ENCODE measurements around the gene PPP2R1B. TPM values are rescaled to one million over a fixed set of nuclear protein-coding genes. Genes with fewer than 3 reads are reported as not detected.

The PPP2R1B gene
- total RNA-seq, result 10 to 100 TPM; 11.8 to 43.7 (median 19.4) TPM

DNA sequence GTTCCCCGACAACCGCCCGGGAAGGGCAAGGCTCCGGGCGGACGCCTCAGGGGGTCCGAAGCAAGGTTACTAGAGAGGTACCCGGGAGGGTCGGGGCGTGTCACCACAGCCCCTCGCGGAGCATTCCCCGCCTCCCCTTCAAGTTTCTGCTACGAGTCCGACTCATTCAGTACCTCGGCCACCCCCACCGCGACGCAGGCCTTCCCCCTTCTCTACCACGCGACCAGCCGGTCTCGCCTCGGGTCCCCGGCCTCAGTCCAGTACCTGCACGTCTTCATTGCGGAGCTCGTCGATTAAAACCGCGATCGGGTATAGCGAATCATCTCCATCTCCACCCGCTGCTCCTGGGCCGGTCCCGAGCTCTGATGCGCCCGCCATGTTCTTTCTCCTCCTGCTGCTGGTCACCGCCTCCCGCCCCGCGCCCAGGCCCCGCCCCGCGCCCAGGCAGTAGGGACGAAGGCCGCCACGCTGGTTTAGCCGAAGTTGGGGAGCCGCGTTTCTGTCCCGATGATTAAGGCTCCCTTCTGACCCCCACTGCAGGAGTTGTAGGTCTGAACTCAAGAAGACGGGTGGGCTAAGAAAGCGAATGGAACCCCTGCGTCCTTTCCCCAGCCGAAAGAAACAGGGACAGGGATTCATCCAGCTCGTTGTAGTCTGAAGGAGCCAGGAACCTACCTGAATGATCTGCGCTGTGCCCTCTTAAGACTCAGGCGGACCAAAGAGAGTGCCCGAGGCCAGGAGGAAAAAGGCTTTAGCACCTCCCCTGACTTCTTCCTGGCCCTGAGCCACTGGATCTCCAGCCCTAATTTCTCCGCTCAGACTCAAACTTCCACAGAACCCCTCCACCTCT lies at the start of gene PPP2R1B:
PPP2R1B (minus strand) TSS at position 406 of the 850 bp plus-strand sequence; CDS start at position 378, 28 bp downstream.
- 0 to 60% (median 5%) methylated on average over 1 to 14 of the region's 61 CpGs; no CpG with 5 or more reads in 2 of the 10 experiments for WGBS, 10 experiments
- Histone ChIP-seq H3K27ac (peak within 1 kb of the TSS; percentile 51 to 74), H3K4me3 (peak within 1 kb of the TSS; percentile 65 to 100 (median 98)), H3K4me1 (replicated peaks in 1 of 2) (peaks cover 23% of the 10 kb centered on the region in 2 donors)
- in situ Hi-C loops (cut with MboI; ENCODE audit: low pct_unique_long_range_greater_than_20kb in 2 of 9, low sequenced_read_pairs in 9 of 9, unreplicated experiment in 9 of 9), result loop anchor here in 3 of 9 experiments (10.0 to 25.0 kb wide), 5 partner anchors 79 to 304 kb away; partner anchors contain the start of gene SIK2 (in 1 of the 3)
- ATAC-seq (replicated peaks in 6 of 8), result peak; percentile 87 to 96 (median 94)

DNA sequence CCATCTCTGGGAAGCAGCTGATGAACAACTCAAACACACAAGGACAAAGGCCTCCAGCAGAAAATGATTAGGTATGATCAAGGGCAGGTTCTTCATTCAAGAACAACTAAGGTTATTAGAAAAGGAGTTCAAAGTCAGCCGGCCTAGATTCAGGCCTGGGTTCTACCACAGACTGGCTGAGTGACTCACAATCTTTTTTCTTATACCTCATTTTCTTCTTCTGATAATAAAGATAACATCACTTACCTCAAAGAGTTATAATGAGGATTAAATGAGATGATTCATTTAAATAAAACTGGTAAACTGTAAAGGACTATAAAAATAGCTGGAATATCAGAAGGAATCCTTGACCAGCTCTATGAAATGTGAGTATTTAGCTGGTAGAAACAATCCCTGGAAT lies 49.3 kb upstream of the PPP2R1B start:
- WGBS, 10 experiments, result 50 to 100% (median 91%) methylated on average over 1 of the region's 1 CpG; no CpG with 5 or more reads in 4 of the 10 experiments
- ATAC-seq (replicated peaks in 6 of 8), result no peak
- H3K4me3 ChIP-seq, result no peak overlapping the region
- H3K4me1 ChIP-seq (replicated peaks in 1 of 2), result no peaks in the 10 kb centered on the region
- no peak overlapping the region for H3K27ac ChIP-seq
- in situ Hi-C loops (cut with MboI; ENCODE audit: low pct_unique_long_range_greater_than_20kb in 2 of 9, low sequenced_read_pairs in 9 of 9, unreplicated experiment in 9 of 9), result no loop called here

DNA sequence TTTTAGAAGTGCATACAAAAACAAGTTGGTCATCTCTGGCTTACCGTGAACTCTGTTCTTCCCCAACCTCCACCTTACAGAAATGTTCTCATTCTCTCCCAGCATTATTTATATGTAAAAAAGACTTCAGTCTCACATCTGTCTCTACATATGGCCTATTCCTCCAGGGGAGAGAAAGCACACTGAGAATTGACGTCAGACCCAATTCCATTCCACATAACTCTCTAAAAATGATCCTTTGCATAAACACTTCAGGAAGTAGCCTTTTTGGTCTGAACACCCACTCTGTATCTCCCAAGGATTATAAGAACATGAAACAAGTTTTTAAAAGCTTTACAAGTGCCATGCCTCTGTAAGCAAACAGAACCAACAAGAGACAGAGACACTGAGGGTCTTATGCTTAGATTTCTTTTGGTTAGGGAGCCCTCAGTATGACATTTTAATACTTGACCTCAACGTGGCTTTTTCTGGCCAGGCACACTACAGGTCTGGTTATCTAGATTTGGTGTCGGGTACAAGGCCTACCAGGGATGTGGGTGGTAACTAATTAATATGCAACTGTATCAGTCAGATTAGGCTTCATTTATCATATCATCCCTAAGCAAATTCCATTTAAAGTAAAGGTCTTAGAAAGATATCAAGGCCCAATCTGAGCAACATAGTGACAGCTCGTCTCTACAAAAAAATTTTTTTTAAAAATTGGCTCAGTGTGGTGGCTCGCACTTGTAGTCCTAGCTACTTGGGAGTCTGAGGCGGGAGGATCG lies 48.5 kb upstream of the PPP2R1B start:
- no peak overlapping the region for H3K27ac ChIP-seq
- in situ Hi-C loops (cut with MboI; ENCODE audit: low pct_unique_long_range_greater_than_20kb in 2 of 9, low sequenced_read_pairs in 9 of 9, unreplicated experiment in 9 of 9), result no loop called here
- H3K4me3 ChIP-seq, result no peak overlapping the region
- peak in 3 of 8 experiments; percentile 88 to 98 (median 94) for ATAC-seq (replicated peaks in 6 of 8)
- 67 to 95% (median 80%) methylated on average over 1 to 8 of the region's 8 CpGs; no CpG with 5 or more reads in 1 of the 10 experiments for WGBS, 10 experiments
- no peaks in the 10 kb centered on the region for H3K4me1 ChIP-seq (replicated peaks in 1 of 2)

DNA sequence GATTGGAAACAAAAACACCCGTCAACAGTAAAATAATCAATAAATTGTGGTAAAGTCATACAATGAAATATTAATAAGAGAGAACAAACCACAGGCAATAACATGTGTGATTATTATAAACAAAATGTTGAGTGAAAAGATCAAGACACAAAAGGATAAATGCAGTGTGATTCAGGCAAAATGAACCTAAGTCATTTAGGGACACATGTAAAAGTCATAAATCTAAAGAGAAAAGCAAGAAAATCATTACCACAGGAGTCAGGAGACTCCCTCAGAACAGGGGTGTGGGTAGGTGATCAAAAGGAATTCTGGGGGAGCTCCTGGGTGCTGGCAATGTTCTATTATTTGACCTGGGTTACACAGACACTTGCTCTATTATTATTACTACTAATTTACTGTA lies 47.9 kb upstream of the PPP2R1B start:
- 89 to 100% (median 100%) methylated on average over 1 of the region's 1 CpG; no CpG with 5 or more reads in 1 of the 10 experiments for WGBS, 10 experiments
- no peaks in the 10 kb centered on the region for H3K4me1 ChIP-seq (replicated peaks in 1 of 2)
- no peak for ATAC-seq (replicated peaks in 6 of 8)
- no peak overlapping the region for H3K4me3 ChIP-seq
- no peak overlapping the region for H3K27ac ChIP-seq
- in situ Hi-C loops (cut with MboI; ENCODE audit: low pct_unique_long_range_greater_than_20kb in 2 of 9, low sequenced_read_pairs in 9 of 9, unreplicated experiment in 9 of 9), result no loop called here

DNA sequence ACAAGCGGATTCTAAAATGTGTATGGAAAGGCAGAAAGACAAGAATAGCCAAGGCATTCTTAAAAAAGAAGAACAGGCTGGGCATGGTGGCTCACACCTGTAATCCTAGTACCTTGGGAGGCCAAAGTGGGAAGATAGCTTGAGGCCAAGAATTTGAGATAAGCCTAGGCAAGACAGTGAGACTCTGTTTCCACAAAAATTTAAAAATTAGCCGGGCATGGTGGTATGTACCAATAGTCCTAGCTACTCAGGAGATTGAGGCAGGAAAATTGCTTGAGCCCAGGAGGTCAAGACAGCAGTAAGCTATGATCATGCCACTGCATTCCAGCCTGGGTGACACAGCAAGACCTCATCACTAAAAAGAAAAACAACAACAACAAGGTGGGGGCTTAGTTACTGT lies 46.0 kb upstream of the PPP2R1B start:
- Histone ChIP-seq H3K27ac (no peak overlapping the region), H3K4me3 (no peak overlapping the region), H3K4me1 (replicated peaks in 1 of 2) (no peaks in the 10 kb centered on the region)
- in situ Hi-C loops (cut with MboI; ENCODE audit: low pct_unique_long_range_greater_than_20kb in 2 of 9, low sequenced_read_pairs in 9 of 9, unreplicated experiment in 9 of 9), result no loop called here
- WGBS, 10 experiments, result 80 to 100% (median 98%) methylated on average over 1 to 2 of the region's 2 CpGs
- ATAC-seq (replicated peaks in 6 of 8), result no peak

DNA sequence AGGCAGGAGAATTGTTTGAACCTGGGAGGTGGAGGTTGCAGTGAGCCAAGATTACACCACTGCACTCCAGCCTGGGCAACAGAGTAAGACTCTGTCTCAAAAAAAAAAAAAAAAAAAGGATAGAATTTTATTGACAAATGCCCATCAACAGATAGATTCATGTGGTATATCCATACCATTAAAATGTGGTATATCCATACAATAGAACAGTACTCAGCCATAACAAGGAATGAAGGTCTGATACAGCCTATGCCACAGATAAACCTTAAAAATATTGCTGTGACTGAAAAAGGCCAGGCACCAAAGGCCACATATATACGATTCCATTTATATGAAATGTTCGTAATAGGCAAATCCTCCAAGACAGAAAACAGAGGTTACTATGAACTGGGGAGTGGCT lies 45.3 kb upstream of the PPP2R1B start:
- H3K4me1 ChIP-seq (replicated peaks in 1 of 2), result no peaks in the 10 kb centered on the region
- no peak overlapping the region for H3K4me3 ChIP-seq
- ATAC-seq (replicated peaks in 6 of 8), result no peak
- H3K27ac ChIP-seq, result no peak overlapping the region
- in situ Hi-C loops (cut with MboI; ENCODE audit: low pct_unique_long_range_greater_than_20kb in 2 of 9, low sequenced_read_pairs in 9 of 9, unreplicated experiment in 9 of 9), result no loop called here
- 83 to 100% (median 93%) methylated on average over 1 to 2 of the region's 2 CpGs for WGBS, 10 experiments

DNA sequence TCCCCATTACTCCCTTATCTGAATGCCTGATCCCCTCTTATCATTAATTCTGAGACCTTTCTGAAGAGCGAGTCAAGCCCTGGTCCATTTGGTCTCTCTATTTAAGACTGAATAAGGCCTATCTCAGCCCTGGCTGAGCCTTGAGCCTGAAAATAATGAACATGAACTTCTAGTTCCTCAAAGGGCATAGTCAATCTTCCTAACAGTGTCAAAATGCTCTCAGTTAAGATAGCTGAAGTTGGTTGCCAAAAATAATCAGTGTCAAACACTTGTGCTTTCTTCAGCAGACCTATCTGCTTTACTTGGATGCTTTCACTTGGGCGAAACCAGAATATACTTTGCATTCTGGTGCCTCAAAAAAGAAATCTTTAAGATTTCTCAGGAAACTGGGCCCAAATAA lies 42.6 kb upstream of the PPP2R1B start:
- WGBS, 10 experiments, result 90 to 100% (median 100%) methylated on average over 1 to 2 of the region's 2 CpGs; no CpG with 5 or more reads in 5 of the 10 experiments
- H3K4me1 ChIP-seq (replicated peaks in 1 of 2), result no peaks in the 10 kb centered on the region
- ATAC-seq (replicated peaks in 6 of 8), result no peak
- H3K4me3 ChIP-seq, result no peak overlapping the region
- no peak overlapping the region for H3K27ac ChIP-seq
- in situ Hi-C loops (cut with MboI; ENCODE audit: low pct_unique_long_range_greater_than_20kb in 2 of 9, low sequenced_read_pairs in 9 of 9, unreplicated experiment in 9 of 9), result no loop called here

DNA sequence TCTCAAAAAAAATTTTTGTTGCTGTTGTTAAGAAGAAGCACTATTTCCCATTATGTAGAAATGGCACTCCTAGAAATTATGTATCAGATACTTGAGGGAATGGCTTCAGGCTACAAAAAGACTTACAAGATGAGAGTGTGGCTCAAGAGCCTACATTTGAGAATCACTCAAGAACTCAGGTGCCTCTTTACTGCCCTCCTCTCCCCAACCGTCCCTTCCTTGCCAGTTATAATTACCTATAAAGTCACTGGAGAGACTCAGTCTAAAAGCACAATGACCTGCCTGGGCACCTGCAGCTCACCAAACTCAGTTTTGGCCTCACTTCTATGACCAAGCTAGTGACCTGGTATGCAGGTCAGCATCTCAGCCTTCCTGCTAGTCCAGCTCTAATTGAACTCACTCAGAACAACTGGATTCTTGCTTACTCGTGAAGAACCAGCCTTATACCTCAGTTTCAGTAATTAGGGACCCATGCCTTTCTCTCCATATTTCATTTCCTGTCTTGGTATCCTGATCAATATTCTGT lies 41.9 kb upstream of the PPP2R1B start:
- in situ Hi-C loops (cut with MboI; ENCODE audit: low pct_unique_long_range_greater_than_20kb in 2 of 9, low sequenced_read_pairs in 9 of 9, unreplicated experiment in 9 of 9), result no loop called here
- WGBS, 10 experiments, result 86 to 100% (median 100%) methylated on average over 1 to 2 of the region's 2 CpGs; no CpG with 5 or more reads in 3 of the 10 experiments
- ATAC-seq (replicated peaks in 6 of 8), result no peak
- Histone ChIP-seq H3K4me1 (replicated peaks in 1 of 2) (no peaks in the 10 kb centered on the region), H3K27ac (no peak overlapping the region), H3K4me3 (no peak overlapping the region)

DNA sequence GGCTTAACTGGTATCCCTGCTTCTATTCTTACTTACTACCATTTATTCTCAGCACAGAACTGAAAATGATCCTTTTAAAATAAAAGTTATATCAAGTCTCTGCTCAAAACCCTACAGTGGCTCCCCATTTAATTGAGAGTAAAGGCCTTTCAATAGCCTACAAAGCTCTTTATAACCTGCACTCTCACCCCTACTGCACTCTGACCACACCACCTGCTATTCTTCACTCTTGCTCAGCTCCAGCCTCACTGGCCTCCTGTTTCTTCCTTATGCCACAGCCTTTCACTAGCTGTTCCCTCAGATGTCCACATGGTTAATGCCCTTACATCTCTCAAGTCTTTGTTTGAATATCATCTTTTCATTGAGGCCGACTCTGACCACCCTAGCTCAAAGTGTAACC lies 40.9 kb upstream of the PPP2R1B start:
- no peak overlapping the region for H3K27ac ChIP-seq
- no peak for ATAC-seq (replicated peaks in 6 of 8)
- WGBS, 10 experiments, result 60 to 100% (median 92%) methylated on average over 1 of the region's 1 CpG; no CpG with 5 or more reads in 2 of the 10 experiments
- in situ Hi-C loops (cut with MboI; ENCODE audit: low pct_unique_long_range_greater_than_20kb in 2 of 9, low sequenced_read_pairs in 9 of 9, unreplicated experiment in 9 of 9), result no loop called here
- no peak overlapping the region for H3K4me3 ChIP-seq
- no peaks in the 10 kb centered on the region for H3K4me1 ChIP-seq (replicated peaks in 1 of 2)

DNA sequence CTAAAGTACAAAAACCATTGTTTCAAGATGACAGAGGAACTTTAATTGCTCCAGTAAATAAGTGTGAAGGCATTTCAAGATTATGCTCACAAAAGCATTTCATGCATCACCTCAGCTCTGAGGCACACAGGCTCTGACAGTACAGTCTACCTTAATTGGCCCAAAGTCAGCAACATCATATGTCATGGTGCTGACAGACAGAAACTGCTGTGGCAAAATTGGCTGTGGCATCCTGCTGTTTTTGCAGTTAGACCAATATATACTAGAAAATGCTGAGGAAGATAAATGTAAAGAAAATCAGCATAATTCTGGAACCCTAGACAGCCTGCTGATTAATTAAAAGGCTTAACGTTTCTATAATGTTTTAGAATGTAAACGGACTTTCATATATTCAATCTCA lies 34.9 kb upstream of the PPP2R1B start:
- WGBS, 10 experiments, result 67 to 100% (median 81%) methylated on average over 1 to 2 of the region's 2 CpGs; no CpG with 5 or more reads in 4 of the 10 experiments
- no peak for ATAC-seq (replicated peaks in 6 of 8)
- no peak overlapping the region for H3K27ac ChIP-seq
- in situ Hi-C loops (cut with MboI; ENCODE audit: low pct_unique_long_range_greater_than_20kb in 2 of 9, low sequenced_read_pairs in 9 of 9, unreplicated experiment in 9 of 9), result no loop called here
- no peak overlapping the region for H3K4me3 ChIP-seq
- H3K4me1 ChIP-seq (replicated peaks in 1 of 2), result no peaks in the 10 kb centered on the region

DNA sequence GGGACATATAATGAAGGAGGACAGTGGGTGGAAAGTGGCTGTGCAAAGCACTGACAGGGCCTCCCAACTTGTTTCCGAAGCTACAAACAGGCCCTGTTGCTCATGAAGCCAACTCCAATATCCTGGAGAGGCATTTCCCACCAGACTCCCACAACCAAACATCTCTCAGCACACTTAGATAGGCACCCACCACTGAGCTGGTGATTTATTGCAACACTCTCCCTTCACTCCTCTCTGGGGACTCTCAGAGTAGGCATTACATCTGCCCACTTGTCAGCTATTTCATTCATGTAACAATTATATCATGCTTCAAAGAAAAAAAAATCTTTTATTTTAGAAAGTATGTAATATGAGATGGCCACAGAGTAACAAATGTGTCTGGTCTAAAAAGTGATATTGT lies 32.1 kb upstream of the PPP2R1B start:
- ATAC-seq (replicated peaks in 6 of 8), result no peak
- no peak overlapping the region for H3K4me3 ChIP-seq
- in situ Hi-C loops (cut with MboI; ENCODE audit: low pct_unique_long_range_greater_than_20kb in 2 of 9, low sequenced_read_pairs in 9 of 9, unreplicated experiment in 9 of 9), result loop anchor here in 2 of 9 experiments (25.0 kb wide), 2 partner anchors 186 to 211 kb away; partner anchors contain the start of gene SIK2 (in 1 of the 2)
- 100% methylated on average over 1 of the region's 1 CpG; no CpG with 5 or more reads in 8 of the 10 experiments for WGBS, 10 experiments
- H3K27ac ChIP-seq, result no peak overlapping the region
- H3K4me1 ChIP-seq (replicated peaks in 1 of 2), result no peaks in the 10 kb centered on the region

DNA sequence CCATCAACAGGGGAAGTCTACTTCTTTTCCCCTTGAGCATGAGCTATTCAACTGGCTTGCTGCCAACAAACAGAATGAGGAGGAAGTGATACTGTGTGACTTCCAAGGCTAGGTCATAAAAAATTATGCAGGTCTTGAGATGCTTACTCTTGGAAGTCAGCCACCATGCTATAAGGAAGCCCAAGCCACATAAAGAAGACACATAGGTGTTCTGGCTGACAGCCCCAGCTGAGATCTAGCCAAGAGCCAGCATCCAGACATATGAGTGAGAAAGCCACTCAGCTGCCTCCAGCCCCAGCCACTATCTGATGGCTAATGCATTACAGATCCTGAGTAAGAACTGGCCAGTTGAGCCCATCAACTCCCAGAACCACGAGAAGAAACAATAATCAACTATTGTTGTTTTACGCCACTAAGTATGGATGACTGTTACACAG lies 31.0 kb upstream of the PPP2R1B start:
- peak in 3 of 8 experiments; percentile 12 to 19 (median 18) for ATAC-seq (replicated peaks in 6 of 8)
- Histone ChIP-seq H3K27ac (no peak overlapping the region), H3K4me3 (no peak overlapping the region), H3K4me1 (replicated peaks in 1 of 2) (no peaks in the 10 kb centered on the region)
- in situ Hi-C loops (cut with MboI; ENCODE audit: low pct_unique_long_range_greater_than_20kb in 2 of 9, low sequenced_read_pairs in 9 of 9, unreplicated experiment in 9 of 9), result loop anchor here in 2 of 9 experiments (25.0 kb wide), 2 partner anchors 185 to 210 kb away; partner anchors contain the start of gene SIK2 (in 1 of the 2)
- WGBS, 10 experiments, result 86 to 100% (median 100%) methylated on average over 1 to 2 of the region's 2 CpGs; no CpG with 5 or more reads in 4 of the 10 experiments
